ENCODE results near the gene CDT1. TPM values are rescaled to one million over a fixed set of nuclear protein-coding genes. Genes with fewer than 3 reads are reported as not detected.

The CDT1 gene
- total RNA-seq, 3 donors from 2014 or later (not counting 1 experiment from before 2014, with no cell fraction given) = 2.2 to 3.8 (median 2.6) TPM

- ATAC-seq (no peak), DNase-seq (no peak)
- Histone ChIP-seq H3K9me3 (ENCODE audit: control insufficient read depth, insufficient read depth, low read length) (no peaks in the 10 kb centered on the region), H3K4me3 (ENCODE audit: low read length) (no peak overlapping the region), H3K4me1 (ENCODE audit: control insufficient read depth, insufficient read depth, low read length) (peaks cover 59% of the 10 kb centered on the region), H3K27me3 (ENCODE audit: control insufficient read depth, insufficient read depth, low read length) (no peaks in the 10 kb centered on the region), H3K36me3 (ENCODE audit: control insufficient read depth, insufficient read depth, low read length) (no peaks in the 10 kb centered on the region), H3K27ac (ENCODE audit: low read length) (no peak overlapping the region)
- H3K4me3 Mint-ChIP-seq = no peak overlapping the region
- peak overlapping the region in 1 of 2 donors; percentile 51 for H3K27ac Mint-ChIP-seq
- H3K27me3 Mint-ChIP-seq (ENCODE audit: low read depth in 2 of 2) = no peaks in the 10 kb centered on the region
- no peak for TF ChIP-seq CTCF (IDR thresholded peaks at IDR 0.05)
- no peaks in the 10 kb centered on the region for H3K9me3 Mint-ChIP-seq
- intact Hi-C loops (cut with micrococcal nuclease) = no loop called here
- WGBS (ENCODE audit: insufficient coverage) = 82% methylated on average over 18 of the region's 18 CpGs
- no peaks in the 10 kb centered on the region for H3K36me3 Mint-ChIP-seq
- H3K4me1 Mint-ChIP-seq = peaks cover 26 to 65% of the 10 kb centered on the region in 2 donors
These were observed 27.8 kb upstream of the CDT1 start for GRCh38 chr16:88775825-88776224.

GRCh38 chr16:88777471-88778270, 25.9 kb upstream of the CDT1 start:
- Histone ChIP-seq H3K27ac (ENCODE audit: low read length) (no peak overlapping the region), H3K4me1 (ENCODE audit: control insufficient read depth, insufficient read depth, low read length) (peaks cover 63% of the 10 kb centered on the region), H3K36me3 (ENCODE audit: control insufficient read depth, insufficient read depth, low read length) (no peaks in the 10 kb centered on the region), H3K4me3 (ENCODE audit: low read length) (no peak overlapping the region), H3K27me3 (ENCODE audit: control insufficient read depth, insufficient read depth, low read length) (no peaks in the 10 kb centered on the region), H3K9me3 (ENCODE audit: control insufficient read depth, insufficient read depth, low read length) (no peaks in the 10 kb centered on the region)
- Mint-ChIP-seq H3K4me1 (peaks cover 40 to 78% of the 10 kb centered on the region in 2 donors), H3K36me3 (no peaks in the 10 kb centered on the region), H3K27ac (peak overlapping the region; percentile 63 to 69), H3K9me3 (no peaks in the 10 kb centered on the region), H3K4me3 (peak overlapping the region; percentile 58), H3K27me3 (ENCODE audit: low read depth in 2 of 2) (no peaks in the 10 kb centered on the region)
- no peak for DNase-seq
- 60% methylated on average over 34 of the region's 34 CpGs for WGBS (ENCODE audit: insufficient coverage)
- no peak for TF ChIP-seq CTCF (IDR thresholded peaks at IDR 0.05)
- intact Hi-C loops (cut with micrococcal nuclease) = no loop called here
- ATAC-seq = no peak

- no peaks in the 10 kb centered on the region for H3K27me3 Mint-ChIP-seq (ENCODE audit: low read depth in 2 of 2)
- no peak for DNase-seq
- ATAC-seq = no peak
- WGBS (ENCODE audit: insufficient coverage) = 38% methylated on average over 7 of the region's 7 CpGs
- no peaks in the 10 kb centered on the region for H3K9me3 Mint-ChIP-seq
- no peak overlapping the region for H3K27ac ChIP-seq (ENCODE audit: low read length)
- H3K27ac Mint-ChIP-seq = peak overlapping the region; percentile 63 to 69
- H3K36me3 ChIP-seq (ENCODE audit: control insufficient read depth, insufficient read depth, low read length) = no peaks in the 10 kb centered on the region
- no peaks in the 10 kb centered on the region for H3K27me3 ChIP-seq (ENCODE audit: control insufficient read depth, insufficient read depth, low read length)
- peak overlapping the region; percentile 58 for H3K4me3 Mint-ChIP-seq
- no peak for TF ChIP-seq CTCF (IDR thresholded peaks at IDR 0.05)
- H3K9me3 ChIP-seq (ENCODE audit: control insufficient read depth, insufficient read depth, low read length) = no peaks in the 10 kb centered on the region
- intact Hi-C loops (cut with micrococcal nuclease) = no loop called here
- H3K4me1 ChIP-seq (ENCODE audit: control insufficient read depth, insufficient read depth, low read length) = peaks cover 69% of the 10 kb centered on the region
- H3K4me1 Mint-ChIP-seq = peaks cover 46 to 83% of the 10 kb centered on the region in 2 donors
- H3K4me3 ChIP-seq (ENCODE audit: low read length) = no peak overlapping the region
- H3K36me3 Mint-ChIP-seq = no peaks in the 10 kb centered on the region
These were observed 25.4 kb upstream of the CDT1 start for GRCh38 chr16:88778271-88778525.

Data from natural killer cell (primary cell).